ENCODE results near the gene RNF168.

DNA sequence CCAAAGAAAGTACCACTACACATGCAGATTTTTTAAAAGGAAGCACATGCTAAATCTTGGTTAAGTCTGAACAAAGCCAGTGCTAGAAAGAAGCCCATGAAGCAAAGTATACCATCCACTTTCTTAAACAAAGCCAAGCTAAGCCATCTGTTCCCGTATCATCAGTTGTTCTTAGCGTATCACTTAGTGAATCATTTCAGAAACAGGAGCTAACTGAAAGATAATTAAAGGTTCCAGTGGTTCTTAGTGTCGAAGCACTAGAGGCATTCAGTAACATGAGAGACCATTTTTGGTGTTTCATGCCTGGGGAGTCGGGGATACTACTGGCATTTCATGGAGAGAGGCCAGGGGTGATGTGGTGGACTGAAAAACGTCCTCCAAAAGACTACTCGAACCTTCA lies 84.2 kb downstream of the RNF168 start:
- TF ChIP-seq CTCF (IDR thresholded peaks at IDR 0.05) (no peak), POLR2A (IDR thresholded peaks at IDR 0.05; ENCODE audit: low read length) (no peak), CHD2 (IDR thresholded peaks at IDR 0.05; ENCODE audit: low read length, partially characterized antibody) (no peak), RCOR1 (IDR thresholded peaks at IDR 0.05; ENCODE audit: low read depth, low read length) (no peak), ELK1 (IDR thresholded peaks at IDR 0.05; ENCODE audit: low read depth, low read length) (no peak), CEBPB (IDR thresholded peaks at IDR 0.05) (no peak), CBX2 (IDR thresholded peaks at IDR 0.05; ENCODE audit: borderline replicate concordance, low read depth) (no peak), EP300 (IDR thresholded peaks at IDR 0.05) (no peak), FOXS1 (CRISPR knock-in tag; IDR thresholded peaks at IDR 0.05) (no peak), RAD21 (conservative IDR thresholded peaks at IDR 0.05 in 1 of 2, IDR thresholded peaks at IDR 0.05 in 1 of 2) (no peak), REST (IDR thresholded peaks at IDR 0.05) (no peak), SMC3 (IDR thresholded peaks at IDR 0.05) (no peak), MAX (IDR thresholded peaks at IDR 0.05) (no peak)
